Sigmoid colon (tissue), 7 donors: ENCODE results near the gene HRH2. TPM values are rescaled to one million over a fixed set of nuclear protein-coding genes. Genes with fewer than 3 reads are reported as not detected.

Experiments used
- DNase-seq: peaks from one replicate; pipeline ENCODE4 v3.0.0-alpha.2; 2019
- H3K27ac ChIP-seq, 4 donors: fragments of 200-600 bp; sonication (generic); one replicate each; pipeline ENCODE4 v1.5.1; 2016 to 2019; ENCODE audit warnings: mild to moderate bottlenecking in 1 of 4
- H3K27me3 ChIP-seq, 3 donors: fragments of 200-600 bp; sonication (generic); one replicate each; pipeline ENCODE4 v1.5.1; 2019; ENCODE audit warnings: mild to moderate bottlenecking in 1 of 3
- H3K36me3 ChIP-seq, 4 donors: fragments of 200-600 bp; sonication (generic); one replicate each; pipeline ENCODE4 v1.5.1; 2016 to 2019
- H3K4me1 ChIP-seq, 4 donors: fragments of 200-600 bp; sonication (generic); one replicate each; pipeline ENCODE4 v1.5.1; 2017 to 2019
- H3K4me3 ChIP-seq, 4 donors: fragments of 200-600 bp; sonication (generic); one replicate each; pipeline ENCODE4 v1.5.1; 2017 to 2019; ENCODE audit warnings: mild to moderate bottlenecking in 2 of 4, moderate library complexity in 1 of 4
- H3K9me3 ChIP-seq, 4 donors: fragments of 200-600 bp in 3 of 4; sonication (generic) in 3 of 4; one replicate each; pipeline versions ENCODE4 v1.5.1 to v1.6.1; 2013 to 2019
- CTCF ChIP-seq, 4 experiments: fragments of 450-650 bp in 3 of 4; fragments of 200-600 bp in 1 of 4; IDR thresholded peaks; one replicate each; pipeline ENCODE4 v1.5.1; 2016 to 2019; ENCODE audit warnings: antibody characterized with exemption in 4 of 4, mild to moderate bottlenecking in 3 of 4, moderate library complexity in 2 of 4
- EP300 ChIP-seq, 4 donors: sonication (generic); formaldehyde crosslinking; IDR thresholded peaks; one replicate each; pipeline ENCODE4 v1.6.1; 2017; ENCODE audit warnings: antibody characterized with exemption in 4 of 4
- POLR2A ChIP-seq, 2 donors: fragments of 450-650 bp; IDR thresholded peaks; one replicate each; pipeline ENCODE4 v1.6.1; 2016; ENCODE audit warnings: antibody characterized with exemption in 2 of 2, mild to moderate bottlenecking in 2 of 2, moderate library complexity in 2 of 2
- POLR2AphosphoS5 ChIP-seq, 4 donors: sonication (generic); formaldehyde crosslinking; IDR thresholded peaks; one replicate each; pipeline ENCODE4 v1.6.1; 2017; ENCODE audit warnings: antibody characterized with exemption in 4 of 4
- WGBS, 2 donors: extraction: QIAGEN DNeasy Blood & Tissue Kit; methylation state at CpG; one replicate each; pipeline ENCODE4 v1.1.7; 2013; 5-methylcytosine and 5-hydroxymethylcytosine counted together
- intact Hi-C: fragments of 100-400 bp; cut with DNase I; formaldehyde crosslinking; loops from one replicate; pipeline ENCODE4 v1.15.1; 2023
- polyA plus RNA-seq, 3 donors: library from polyadenylated mRNA; stranded (reverse); fragments of 200-250 nt; gene quantifications; one replicate each; pipeline ENCODE4 v1.2.3, GENCODE V29; 2013
- total RNA-seq, 4 donors: library from RNA; depleted of rRNA; stranded (reverse); fragments of >200 nt; gene quantifications; one replicate each; pipeline ENCODE4 v1.1.0, GENCODE V29; 2016
- donor health status: healthy with polysubstance abuse.
- donor health status: Bipolar disorder and iron deficiency.
- donor health status: healthy.

Gene HRH2
- total and polyA plus RNA-seq, 7 donors, result under 0.01 to 3.8 (median 1.5) TPM

DNA sequence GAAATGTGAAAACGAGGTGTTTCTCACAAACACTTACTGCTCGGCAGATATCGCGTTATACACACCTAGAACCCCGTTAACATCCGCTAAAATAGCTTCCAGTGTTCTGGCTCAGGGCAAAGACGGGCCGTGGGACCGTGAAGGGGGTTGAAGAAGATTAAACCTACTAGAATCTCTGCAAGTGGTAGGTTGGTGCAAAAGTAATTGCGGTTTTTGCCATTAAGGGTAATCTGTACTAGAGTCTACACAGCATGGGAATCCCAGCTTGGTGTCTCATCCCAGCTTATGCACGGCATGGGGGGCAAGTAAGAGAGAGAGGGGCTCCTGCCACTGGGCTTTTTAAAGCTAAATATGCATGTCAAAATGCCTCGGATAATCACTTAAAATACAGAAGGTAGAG lies 43.9 kb downstream of the HRH2 start:
- peak; percentile 27 for DNase-seq

GRCh38 chr5:175706499-175706898 lies 48.6 kb downstream of the HRH2 start:
- TF ChIP-seq POLR2A (IDR thresholded peaks at IDR 0.05), result no peak
- TF ChIP-seq CTCF (IDR thresholded peaks at IDR 0.05), result no peak
- TF ChIP-seq EP300 (IDR thresholded peaks at IDR 0.05), result no peak
- no peak for TF ChIP-seq POLR2AphosphoS5 (IDR thresholded peaks at IDR 0.05)
- DNase-seq, result peak; percentile 47
- intact Hi-C loops, result no loop called here
- H3K36me3 ChIP-seq, result no peaks in the 10 kb centered on the region
- H3K27ac ChIP-seq, result no peak overlapping the region
- H3K4me1 ChIP-seq, result no peaks in the 10 kb centered on the region
- H3K9me3 ChIP-seq, result peaks cover 0 to 3% (median 0%) of the 10 kb centered on the region in 4 donors
- no peak overlapping the region for H3K4me3 ChIP-seq
- 45 to 71% methylated on average over 6 of the region's 6 CpGs for WGBS, 2 donors
- no peaks in the 10 kb centered on the region for H3K27me3 ChIP-seq

More for the DNA sequence above, 43.9 kb downstream of the HRH2 start:
- no peak overlapping the region for H3K27ac ChIP-seq
- H3K27me3 ChIP-seq, result peaks cover 0 to 4% (median 0%) of the 10 kb centered on the region in 3 donors
- intact Hi-C loops, result no loop called here
- 78 to 92% methylated on average over 12 of the region's 12 CpGs for WGBS, 2 donors
- no peak overlapping the region for H3K4me3 ChIP-seq
- H3K4me1 ChIP-seq, result no peaks in the 10 kb centered on the region
- no peak for TF ChIP-seq CTCF (IDR thresholded peaks at IDR 0.05)
- H3K36me3 ChIP-seq, result no peaks in the 10 kb centered on the region
- peaks cover 0 to 3% (median 0%) of the 10 kb centered on the region in 4 donors for H3K9me3 ChIP-seq

DNA sequence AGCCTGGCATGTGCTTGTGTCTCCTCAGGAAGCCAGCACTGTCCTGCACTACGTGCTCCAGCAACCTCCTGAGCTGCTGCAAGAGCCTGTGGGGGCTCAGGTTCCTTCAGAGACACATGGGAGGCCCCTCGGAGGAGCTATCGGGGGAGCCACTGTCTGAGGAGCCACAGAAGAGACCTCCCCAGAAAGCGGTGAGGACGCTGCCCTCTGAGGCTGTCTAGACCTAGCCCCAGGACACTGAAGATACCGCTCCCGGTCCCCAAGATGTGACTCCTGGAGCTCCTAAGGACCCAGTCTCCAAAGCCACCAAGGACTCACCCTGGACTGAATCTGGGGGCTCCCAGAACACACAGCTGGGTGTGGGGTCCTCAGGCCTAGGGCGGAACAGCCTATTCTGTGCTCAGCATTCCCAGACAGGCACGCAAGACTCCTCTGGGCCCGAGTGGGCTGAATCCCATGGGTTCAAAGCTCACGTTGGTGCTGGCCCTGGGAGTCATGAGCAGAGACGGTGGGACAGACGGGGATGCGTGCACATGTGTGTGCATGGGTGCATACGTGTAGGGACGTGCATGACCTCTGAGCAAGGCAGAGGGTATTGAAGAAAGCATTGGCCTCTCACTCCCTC lies 50.0 kb downstream of the HRH2 start:
- TF ChIP-seq POLR2AphosphoS5 (IDR thresholded peaks at IDR 0.05) (no peak), POLR2A (IDR thresholded peaks at IDR 0.05) (no peak), EP300 (IDR thresholded peaks at IDR 0.05) (no peak), CTCF (IDR thresholded peaks at IDR 0.05) (no peak)
- Histone ChIP-seq H3K27ac (no peak overlapping the region), H3K4me1 (no peaks in the 10 kb centered on the region), H3K27me3 (no peaks in the 10 kb centered on the region), H3K36me3 (no peaks in the 10 kb centered on the region), H3K4me3 (no peak overlapping the region), H3K9me3 (peaks cover 0 to 3% (median 0%) of the 10 kb centered on the region in 4 donors)
- peak; percentile 41 for DNase-seq
- intact Hi-C loops, result no loop called here
- 89 to 92% methylated on average over 16 of the region's 16 CpGs for WGBS, 2 donors

- WGBS, 2 donors, result 63 to 78% methylated on average over 13 of the region's 13 CpGs
- Histone ChIP-seq H3K27ac (no peak overlapping the region), H3K27me3 (no peaks in the 10 kb centered on the region), H3K36me3 (no peaks in the 10 kb centered on the region), H3K4me3 (no peak overlapping the region), H3K9me3 (no peaks in the 10 kb centered on the region), H3K4me1 (no peaks in the 10 kb centered on the region)
- intact Hi-C loops, result no loop called here
- TF ChIP-seq EP300 (IDR thresholded peaks at IDR 0.05), result no peak
- peak; percentile 46 for DNase-seq
Observed at GRCh38 chr5:175709276-175709781, 51.5 kb downstream of the HRH2 start.

DNA sequence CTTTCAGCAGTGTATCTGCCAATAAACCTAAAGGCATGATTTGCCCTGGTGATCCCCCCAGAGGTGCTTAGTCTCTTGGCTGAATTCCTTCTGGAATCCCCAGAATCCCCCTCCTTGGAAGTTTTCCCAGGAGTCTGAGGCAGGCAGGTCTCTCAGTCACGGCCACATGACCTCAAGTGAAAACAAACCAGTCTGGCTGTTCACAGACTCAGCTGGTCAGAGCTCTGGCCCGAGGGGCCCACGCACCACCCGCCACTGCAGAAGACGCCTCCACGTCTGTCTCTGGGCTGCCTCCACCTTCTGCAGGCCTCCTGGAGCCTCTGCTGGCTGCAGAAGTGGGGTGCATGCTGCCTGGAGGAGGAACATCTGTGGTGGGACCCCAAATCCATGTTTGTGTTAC lies 52.5 kb downstream of the HRH2 start:
- Histone ChIP-seq H3K27me3 (peaks cover 0 to 3% (median 0%) of the 10 kb centered on the region in 3 donors), H3K36me3 (no peaks in the 10 kb centered on the region), H3K4me3 (no peak overlapping the region), H3K9me3 (no peaks in the 10 kb centered on the region), H3K4me1 (no peaks in the 10 kb centered on the region), H3K27ac (no peak overlapping the region)
- 80 to 82% methylated on average over 6 of the region's 6 CpGs for WGBS, 2 donors
- intact Hi-C loops, result no loop called here
- peak; percentile 48 for DNase-seq
- no peak for TF ChIP-seq POLR2AphosphoS5 (IDR thresholded peaks at IDR 0.05)
- no peak for TF ChIP-seq EP300 (IDR thresholded peaks at IDR 0.05)
- no peak for TF ChIP-seq CTCF (IDR thresholded peaks at IDR 0.05)
- TF ChIP-seq POLR2A (IDR thresholded peaks at IDR 0.05), result no peak
